ENCODE results near the gene SGCA.

SGCA gene

GRCh38 chr17:50165867-50166517 is at the start of gene SGCA:
SGCA (plus strand) TSS chr17:50166005; CDS start chr17:50166041, 36 bp downstream.
- Mint-ChIP-seq H3K36me3 (peaks cover 1 to 3% of the 10 kb centered on the region in 2 donors), H3K4me1 (peaks cover 54 to 62% of the 10 kb centered on the region in 2 donors), H3K9me3 (no peaks in the 10 kb centered on the region), H3K27ac (peak within 1 kb of the TSS; percentile 69), H3K4me3 (peak within 1 kb of the TSS in 1 of 2 donors; percentile 2), H3K27me3 (no peaks in the 10 kb centered on the region)
- ATAC-seq (replicated peaks) (no peak), DNase-seq (no peak)

GRCh38 chr17:50117202-50118051 is 48.4 kb upstream of the SGCA start:
- Mint-ChIP-seq H3K27me3 (peaks cover 40 to 74% of the 10 kb centered on the region in 2 donors), H3K4me3 (peak overlapping the region; percentile 75 to 80), H3K27ac (no peak overlapping the region), H3K4me1 (peaks cover 11 to 15% of the 10 kb centered on the region in 2 donors), H3K9me3 (no peaks in the 10 kb centered on the region), H3K36me3 (peaks cover 0 to 2% of the 10 kb centered on the region in 2 donors)
- DNase-seq (peak; percentile 47), ATAC-seq (replicated peaks) (peak; percentile 87 to 88)

GRCh38 chr17:50118076-50118827 is 47.6 kb upstream of the SGCA start:
- peaks cover 11 to 15% of the 10 kb centered on the region in 2 donors for H3K4me1 Mint-ChIP-seq
- no peak overlapping the region for H3K4me3 Mint-ChIP-seq
- H3K27me3 Mint-ChIP-seq: peaks cover 41 to 73% of the 10 kb centered on the region in 2 donors
- no peak for ATAC-seq (replicated peaks)
- H3K9me3 Mint-ChIP-seq: no peaks in the 10 kb centered on the region
- H3K27ac Mint-ChIP-seq: no peak overlapping the region
- H3K36me3 Mint-ChIP-seq: peaks cover 0 to 2% of the 10 kb centered on the region in 2 donors
- DNase-seq: no peak

- no peak overlapping the region for H3K27ac Mint-ChIP-seq
- H3K4me1 Mint-ChIP-seq: peaks cover 11 to 15% of the 10 kb centered on the region in 2 donors
- peaks cover 0 to 2% of the 10 kb centered on the region in 2 donors for H3K36me3 Mint-ChIP-seq
- H3K9me3 Mint-ChIP-seq: no peaks in the 10 kb centered on the region
- no peak for ATAC-seq (replicated peaks)
- peaks cover 35 to 67% of the 10 kb centered on the region in 2 donors for H3K27me3 Mint-ChIP-seq
- no peak overlapping the region for H3K4me3 Mint-ChIP-seq
- no peak for DNase-seq
Measured at GRCh38 chr17:50118828-50119218, 47.0 kb upstream of the SGCA start.

- no peak for ATAC-seq (replicated peaks)
- Mint-ChIP-seq H3K4me1 (peaks cover 5 to 8% of the 10 kb centered on the region in 2 donors), H3K9me3 (no peaks in the 10 kb centered on the region), H3K36me3 (peaks cover 0 to 2% of the 10 kb centered on the region in 2 donors), H3K27me3 (peaks cover 25 to 49% of the 10 kb centered on the region in 2 donors), H3K27ac (no peak overlapping the region), H3K4me3 (no peak overlapping the region)
- DNase-seq: no peak
Measured at GRCh38 chr17:50120475-50121253, 45.1 kb upstream of the SGCA start.

- Mint-ChIP-seq H3K4me1 (peaks cover 4 to 6% of the 10 kb centered on the region in 2 donors), H3K27me3 (peaks cover 15 to 32% of the 10 kb centered on the region in 2 donors), H3K27ac (no peak overlapping the region), H3K9me3 (no peaks in the 10 kb centered on the region), H3K36me3 (no peaks in the 10 kb centered on the region), H3K4me3 (no peak overlapping the region)
- ATAC-seq (replicated peaks): no peak
- DNase-seq: no peak
Measured at GRCh38 chr17:50122945-50123344, 42.9 kb upstream of the SGCA start.

- Mint-ChIP-seq H3K4me1 (peaks cover 10 to 14% of the 10 kb centered on the region in 2 donors), H3K4me3 (no peak overlapping the region), H3K9me3 (peaks cover 0 to 2% of the 10 kb centered on the region in 2 donors), H3K27me3 (peaks cover 20 to 32% of the 10 kb centered on the region in 2 donors), H3K36me3 (peaks cover 0 to 3% of the 10 kb centered on the region in 2 donors), H3K27ac (no peak overlapping the region)
- DNase-seq (no peak), ATAC-seq (replicated peaks) (no peak)
Measured at GRCh38 chr17:50123649-50124349, 42.0 kb upstream of the SGCA start.

- no peak for DNase-seq
- H3K27me3 Mint-ChIP-seq: peaks cover 14 to 26% of the 10 kb centered on the region in 2 donors
Measured at GRCh38 chr17:50125420-50125997, 40.3 kb upstream of the SGCA start.

GRCh38 chr17:50127697-50128361 is 38.0 kb upstream of the SGCA start:
- peaks cover 9 to 21% of the 10 kb centered on the region in 2 donors for H3K36me3 Mint-ChIP-seq
- DNase-seq (no peak), ATAC-seq (replicated peaks) (no peak)
- H3K9me3 Mint-ChIP-seq: peaks cover 0 to 2% of the 10 kb centered on the region in 2 donors
- peaks cover 38 to 47% of the 10 kb centered on the region in 2 donors for H3K4me1 Mint-ChIP-seq
- H3K27me3 Mint-ChIP-seq: peaks cover 7 to 15% of the 10 kb centered on the region in 2 donors
- no peak overlapping the region for H3K27ac Mint-ChIP-seq
- H3K4me3 Mint-ChIP-seq: no peak overlapping the region

More at GRCh38 chr17:50125420-50125997, 40.3 kb upstream of the SGCA start:
- Mint-ChIP-seq H3K9me3 (peaks cover 0 to 2% of the 10 kb centered on the region in 2 donors), H3K36me3 (peaks cover under 1 to 3% of the 10 kb centered on the region in 2 donors), H3K4me3 (no peak overlapping the region), H3K4me1 (peaks cover 18 to 25% of the 10 kb centered on the region in 2 donors), H3K27ac (no peak overlapping the region)
- no peak for ATAC-seq (replicated peaks)

- no peak for DNase-seq
- ATAC-seq (replicated peaks): no peak
- H3K4me1 Mint-ChIP-seq: peaks cover 41 to 54% of the 10 kb centered on the region in 2 donors
- peaks cover 9 to 29% of the 10 kb centered on the region in 2 donors for H3K36me3 Mint-ChIP-seq
- peak overlapping the region; percentile 71 to 81 for H3K4me3 Mint-ChIP-seq
- H3K27me3 Mint-ChIP-seq: peaks cover 6 to 15% of the 10 kb centered on the region in 2 donors
- H3K9me3 Mint-ChIP-seq: peaks cover 0 to 2% of the 10 kb centered on the region in 2 donors
- H3K27ac Mint-ChIP-seq: peak overlapping the region; percentile 37
Measured at GRCh38 chr17:50128441-50129352, 37.1 kb upstream of the SGCA start.

- Mint-ChIP-seq H3K4me1 (peaks cover 43 to 59% of the 10 kb centered on the region in 2 donors), H3K36me3 (peaks cover 13 to 34% of the 10 kb centered on the region in 2 donors), H3K9me3 (peaks cover 0 to 2% of the 10 kb centered on the region in 2 donors), H3K4me3 (peak overlapping the region; percentile 81 to 83), H3K27ac (no peak overlapping the region), H3K27me3 (peaks cover 6 to 15% of the 10 kb centered on the region in 2 donors)
- DNase-seq (no peak), ATAC-seq (replicated peaks) (no peak)
Measured at GRCh38 chr17:50129353-50129727, 36.5 kb upstream of the SGCA start.
